Motor neuron (in vitro differentiated cells): ENCODE measurements around the gene ISCU. TPM values are rescaled to one million over a fixed set of nuclear protein-coding genes. Genes with fewer than 3 reads are reported as not detected.

Experiments
- ATAC-seq, 8 experiments: fragments of 200-7000 bp; cut with Tn5 transposase; replicated peaks in 6 of 8; 2 replicates each; pipeline ENCODE4 v1.8.0; 2021; ENCODE audit warnings: mild to moderate bottlenecking in 8 of 8, moderate library complexity in 8 of 8
- H3K27ac ChIP-seq, 2 donors: fragments of 250-450 bp; sonication (Bioruptor Pico); 2 replicates each; pipeline ENCODE4 v1.9.0; 2021; ENCODE audit warnings: antibody characterized with exemption in 2 of 2, mild to moderate bottlenecking in 2 of 2, moderate library complexity in 1 of 2
- H3K4me1 ChIP-seq, 2 donors: fragments of 250-450 bp; sonication (Bioruptor Pico); replicated peaks in 1 of 2; 2 replicates each; pipeline ENCODE4 v1.6.1; 2021; ENCODE audit warnings: antibody characterized with exemption in 2 of 2, mild to moderate bottlenecking in 2 of 2, moderate library complexity in 1 of 2
- H3K4me3 ChIP-seq, 5 donors: fragments of 250-450 bp; sonication (Bioruptor Pico); 2 replicates each; pipeline ENCODE4 v1.9.0; 2021; ENCODE audit warnings: antibody characterized with exemption in 5 of 5, mild to moderate bottlenecking in 5 of 5, moderate library complexity in 4 of 5
- whole genome bisulfite sequencing, 10 experiments: fragments of 450-650 bp; shearing (Covaris generic); methylation state at CpG; one replicate each; pipeline ENCODE4 v1.0.0; 2022; 5-methylcytosine and 5-hydroxymethylcytosine counted together
- in situ Hi-C, 9 experiments: fragments of 400-800 bp; cut with MboI; loops; one replicate each; pipeline ENCODE4 v1.15.0; 2021; ENCODE audit warnings: low sequenced_read_pairs in 9 of 9, low pct_unique_long_range_greater_than_20kb in 2 of 9; ENCODE audit not compliant: unreplicated experiment in 9 of 9
- total RNA-seq, 8 experiments: library from RNA; unstranded; fragments of 300-600 nt; gene quantifications; 2 replicates each; pipeline versions ENCODE4 v1.2.3 to v1.2.4, GENCODE V29; 2022

ISCU gene
- total RNA-seq, 8 experiments from 2014 or later = 74.4 to 244 (median 90.2) TPM

- Histone ChIP-seq H3K4me3 (no peak overlapping the region), H3K27ac (no peak overlapping the region), H3K4me1 (no peaks in the 10 kb centered on the region)
- 10 to 96% (median 40%) methylated on average over 1 to 3 of the region's 21 CpGs; no CpG with 5 or more reads in 5 of the 10 experiments for WGBS, 10 experiments
- ATAC-seq = peak in 3 of 8 experiments; percentile 36 to 72 (median 71)
- in situ Hi-C loops = loop anchor here in 1 of 9 experiments (10.0 kb wide), 1 partner anchor 45 kb away; the partner anchor contains the start of genes ISCU and SART3
These were observed 47.3 kb downstream of the ISCU start for GRCh38 chr12:108609537-108610335.

- in situ Hi-C loops = loop anchor here in 1 of 9 experiments (10.0 kb wide), 1 partner anchor 46 kb away; the partner anchor contains the start of genes ISCU and SART3
- Histone ChIP-seq H3K4me3 (no peak overlapping the region), H3K4me1 (no peaks in the 10 kb centered on the region), H3K27ac (no peak overlapping the region)
- 62 to 100% (median 89%) methylated on average over 2 to 8 of the region's 8 CpGs; no CpG with 5 or more reads in 3 of the 10 experiments for WGBS, 10 experiments
- no peak for ATAC-seq
These were observed 48.0 kb downstream of the ISCU start for GRCh38 chr12:108610336-108610815.

- 38 to 88% (median 60%) methylated on average over 1 to 8 of the region's 15 CpGs; no CpG with 5 or more reads in 3 of the 10 experiments for WGBS, 10 experiments
- in situ Hi-C loops = loop anchor here in 1 of 9 experiments (10.0 kb wide), 1 partner anchor 46 kb away; the partner anchor contains the start of genes ISCU and SART3
These were observed 48.6 kb downstream of the ISCU start for GRCh38 chr12:108610856-108611605.

GRCh38 chr12:108611884-108612415 lies 49.6 kb downstream of the ISCU start:
- peak in 2 of 8 experiments; percentile 11 to 53 for ATAC-seq
- in situ Hi-C loops = loop anchor here in 1 of 9 experiments (10.0 kb wide), 1 partner anchor 47 kb away; the partner anchor contains the start of genes ISCU and SART3
- H3K27ac ChIP-seq = no peak overlapping the region
- H3K4me3 ChIP-seq = no peak overlapping the region
- H3K4me1 ChIP-seq = no peaks in the 10 kb centered on the region
- 19 to 73% (median 51%) methylated on average over 3 to 4 of the region's 5 CpGs; no CpG with 5 or more reads in 5 of the 10 experiments for WGBS, 10 experiments

More at GRCh38 chr12:108610856-108611605, 48.6 kb downstream of the ISCU start:
- Histone ChIP-seq H3K4me3 (no peak overlapping the region), H3K27ac (no peak overlapping the region), H3K4me1 (no peaks in the 10 kb centered on the region)
- no peak for ATAC-seq

GRCh38 chr12:108612788-108613282 lies 50.4 kb downstream of the ISCU start:
- in situ Hi-C loops = loop anchor here in 1 of 9 experiments (10.0 kb wide), 1 partner anchor 48 kb away; the partner anchor contains the start of genes ISCU and SART3
- 33 to 96% (median 70%) methylated on average over 1 to 6 of the region's 8 CpGs; no CpG with 5 or more reads in 1 of the 10 experiments for WGBS, 10 experiments
- Histone ChIP-seq H3K4me3 (no peak overlapping the region), H3K4me1 (no peaks in the 10 kb centered on the region), H3K27ac (no peak overlapping the region)
- peak in 2 of 8 experiments; percentile 5 to 48 for ATAC-seq

- WGBS, 10 experiments = 0 to 60% (median 20%) methylated on average over 1 of the region's 9 CpGs; no CpG with 5 or more reads in 7 of the 10 experiments
- H3K4me1 ChIP-seq = no peaks in the 10 kb centered on the region
- peak in 3 of 8 experiments; percentile 32 to 43 (median 40) for ATAC-seq
- no peak overlapping the region for H3K27ac ChIP-seq
- in situ Hi-C loops = loop anchor here in 1 of 9 experiments (10.0 kb wide), 1 partner anchor 49 kb away; the partner anchor contains the start of genes ISCU and SART3
- no peak overlapping the region for H3K4me3 ChIP-seq
These were observed 51.2 kb downstream of the ISCU start for GRCh38 chr12:108613548-108613947.

GRCh38 chr12:108614041-108614440 lies 51.6 kb downstream of the ISCU start:
- Histone ChIP-seq H3K4me3 (no peak overlapping the region), H3K4me1 (no peaks in the 10 kb centered on the region), H3K27ac (no peak overlapping the region)
- no peak for ATAC-seq
- WGBS, 10 experiments = 52 to 80% (median 80%) methylated on average over 1 to 2 of the region's 4 CpGs; no CpG with 5 or more reads in 5 of the 10 experiments
- in situ Hi-C loops = loop anchor here in 1 of 9 experiments (10.0 kb wide), 1 partner anchor 49 kb away; the partner anchor contains the start of genes ISCU and SART3

GRCh38 chr12:108614639-108615038 lies 52.2 kb downstream of the ISCU start:
- WGBS, 10 experiments = 64 to 100% (median 84%) methylated on average over 1 to 5 of the region's 6 CpGs; no CpG with 5 or more reads in 2 of the 10 experiments
- in situ Hi-C loops = loop anchor here in 2 of 9 experiments (5.0 to 10.0 kb wide), 2 partner anchors 50 to 52 kb away; partner anchors contain the start of genes ISCU (in 2 of the 2) and SART3 (in 2 of the 2)

GRCh38 chr12:108615918-108616317 lies 53.5 kb downstream of the ISCU start:
- Histone ChIP-seq H3K4me1 (no peaks in the 10 kb centered on the region), H3K4me3 (no peak overlapping the region), H3K27ac (no peak overlapping the region)
- 17 to 83% (median 22%) methylated on average over 1 of the region's 1 CpG; no CpG with 5 or more reads in 7 of the 10 experiments for WGBS, 10 experiments
- no peak for ATAC-seq
- in situ Hi-C loops = loop anchor here in 2 of 9 experiments (5.0 to 10.0 kb wide), 2 partner anchors 51 to 54 kb away; partner anchors contain the start of genes ISCU (in 2 of the 2) and SART3 (in 2 of the 2)

More at GRCh38 chr12:108614639-108615038, 52.2 kb downstream of the ISCU start:
- no peak for ATAC-seq
- Histone ChIP-seq H3K4me3 (no peak overlapping the region), H3K27ac (no peak overlapping the region), H3K4me1 (no peaks in the 10 kb centered on the region)

- 60 to 100% (median 87%) methylated on average over 1 to 2 of the region's 2 CpGs for WGBS, 10 experiments
- H3K27ac ChIP-seq = no peak overlapping the region
- ATAC-seq = no peak
- no peaks in the 10 kb centered on the region for H3K4me1 ChIP-seq
- in situ Hi-C loops = loop anchor here in 2 of 9 experiments (5.0 to 10.0 kb wide), 2 partner anchors 52 to 54 kb away; partner anchors contain the start of genes ISCU (in 2 of the 2) and SART3 (in 2 of the 2)
- no peak overlapping the region for H3K4me3 ChIP-seq
These were observed 54.0 kb downstream of the ISCU start for GRCh38 chr12:108616359-108616758.

- in situ Hi-C loops = loop anchor here in 2 of 9 experiments (5.0 to 10.0 kb wide), 2 partner anchors 52 to 55 kb away; partner anchors contain the start of genes ISCU (in 2 of the 2) and SART3 (in 2 of the 2)
- Histone ChIP-seq H3K4me1 (peaks cover 0 to under 1% of the 10 kb centered on the region in 2 donors), H3K27ac (no peak overlapping the region), H3K4me3 (no peak overlapping the region)
- ATAC-seq = no peak
- WGBS, 10 experiments = 20 to 89% (median 70%) methylated on average over 1 to 9 of the region's 14 CpGs; no CpG with 5 or more reads in 3 of the 10 experiments
These were observed 54.8 kb downstream of the ISCU start for GRCh38 chr12:108616941-108617858.
